ENCODE data around the gene PPP1CC.

PPP1CC gene

DNA sequence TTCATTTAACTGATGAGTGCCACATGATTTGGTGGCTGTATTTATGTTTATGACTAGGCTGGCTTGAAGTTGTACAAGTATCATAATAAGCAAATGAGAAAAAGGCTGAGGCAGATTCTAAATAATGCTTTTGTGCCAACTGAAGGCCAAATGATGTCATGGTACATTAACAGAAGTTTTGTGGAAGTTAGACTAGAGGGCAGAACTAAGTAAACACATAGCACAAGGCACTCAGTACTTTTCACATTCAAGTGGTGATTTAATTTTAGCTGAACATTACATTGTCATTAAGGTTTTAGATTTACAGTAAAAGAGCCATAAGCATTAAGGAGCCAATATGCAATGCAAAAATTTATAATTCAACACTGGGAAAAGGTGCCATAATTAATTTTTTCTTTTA is 21.1 kb downstream of the PPP1CC start:
- Histone ChIP-seq H3K36me3 (peaks cover 70% of the 10 kb centered on the region), H3K4me3 (ENCODE audit: low read depth in 1 of 2, low read length in 1 of 2) (no peak overlapping the region), H3K4me1 (ENCODE audit: control insufficient read depth in 1 of 2, insufficient read depth in 1 of 2, low read depth in 1 of 2, low read length in 1 of 2) (no peaks in the 10 kb centered on the region), H3K9me3 (no peaks in the 10 kb centered on the region), H3K27me3 (no peaks in the 10 kb centered on the region), H3K27ac (no peak overlapping the region)
- TF ChIP-seq, protein P1, sequence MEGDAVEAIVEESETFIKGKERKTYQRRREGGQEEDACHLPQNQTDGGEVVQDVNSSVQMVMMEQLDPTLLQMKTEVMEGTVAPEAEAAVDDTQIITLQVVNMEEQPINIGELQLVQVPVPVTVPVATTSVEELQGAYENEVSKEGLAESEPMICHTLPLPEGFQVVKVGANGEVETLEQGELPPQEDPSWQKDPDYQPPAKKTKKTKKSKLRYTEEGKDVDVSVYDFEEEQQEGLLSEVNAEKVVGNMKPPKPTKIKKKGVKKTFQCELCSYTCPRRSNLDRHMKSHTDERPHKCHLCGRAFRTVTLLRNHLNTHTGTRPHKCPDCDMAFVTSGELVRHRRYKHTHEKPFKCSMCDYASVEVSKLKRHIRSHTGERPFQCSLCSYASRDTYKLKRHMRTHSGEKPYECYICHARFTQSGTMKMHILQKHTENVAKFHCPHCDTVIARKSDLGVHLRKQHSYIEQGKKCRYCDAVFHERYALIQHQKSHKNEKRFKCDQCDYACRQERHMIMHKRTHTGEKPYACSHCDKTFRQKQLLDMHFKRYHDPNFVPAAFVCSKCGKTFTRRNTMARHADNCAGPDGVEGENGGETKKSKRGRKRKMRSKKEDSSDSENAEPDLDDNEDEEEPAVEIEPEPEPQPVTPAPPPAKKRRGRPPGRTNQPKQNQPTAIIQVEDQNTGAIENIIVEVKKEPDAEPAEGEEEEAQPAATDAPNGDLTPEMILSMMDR (IDR thresholded peaks at IDR 0.05), result no peak

DNA sequence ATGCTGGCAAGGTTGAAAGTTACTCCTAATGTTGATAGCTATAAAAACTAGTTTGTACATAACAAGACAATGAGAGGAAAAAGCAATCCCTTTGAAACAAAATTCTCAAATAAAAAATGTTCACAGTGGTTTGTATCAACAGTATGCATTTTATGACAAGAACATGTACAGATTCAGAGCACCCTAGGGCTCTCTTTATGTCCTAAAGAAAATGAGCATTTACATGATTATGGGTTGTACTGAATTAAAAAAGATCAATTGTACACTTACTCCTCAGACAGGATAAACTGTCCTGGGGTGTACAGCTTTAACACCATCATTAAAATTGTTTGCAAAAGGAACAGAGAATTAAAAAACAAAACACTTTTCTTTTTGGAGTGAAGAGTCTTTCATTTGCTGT is 22.2 kb downstream of the PPP1CC start:
- Histone ChIP-seq H3K27me3 (no peaks in the 10 kb centered on the region), H3K9me3 (no peaks in the 10 kb centered on the region), H3K27ac (no peak overlapping the region), H3K4me1 (ENCODE audit: control insufficient read depth in 1 of 2, insufficient read depth in 1 of 2, low read depth in 1 of 2, low read length in 1 of 2) (no peaks in the 10 kb centered on the region), H3K4me3 (ENCODE audit: low read depth in 1 of 2, low read length in 1 of 2) (no peak overlapping the region), H3K36me3 (peaks cover 69% of the 10 kb centered on the region)
- TF ChIP-seq, protein P1 (IDR thresholded peaks at IDR 0.05), result no peak

DNA sequence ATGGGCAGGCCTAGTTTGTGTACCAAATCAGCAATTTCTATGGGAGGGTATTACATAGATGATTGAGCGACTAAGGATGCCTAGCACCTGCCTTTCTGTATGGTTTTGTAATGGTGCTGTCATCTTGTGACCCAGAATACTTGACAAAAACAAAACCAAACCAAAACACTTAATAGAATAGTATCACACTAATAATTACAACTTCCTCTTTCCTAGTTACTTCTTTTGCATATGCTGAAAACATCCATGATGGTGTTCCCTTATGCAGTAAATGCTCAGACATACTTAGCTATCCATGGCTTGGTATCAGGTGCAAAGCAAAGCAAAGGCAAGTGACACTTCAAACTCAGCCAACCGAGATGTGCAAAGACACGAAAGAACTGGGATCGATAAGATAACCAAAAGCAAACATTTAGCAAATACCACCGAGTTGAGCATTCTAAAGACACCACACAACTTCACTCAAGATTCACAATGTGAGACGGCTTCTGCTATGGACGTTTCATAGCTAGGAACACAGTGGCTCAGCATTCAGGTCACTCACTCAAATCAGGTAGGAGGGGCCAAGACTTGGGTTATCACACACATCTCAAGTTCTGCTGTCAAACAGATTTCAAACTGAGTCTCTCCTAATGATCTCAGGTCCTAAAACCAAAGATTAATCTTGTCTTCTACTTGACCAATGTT is 24.3 kb downstream of the PPP1CC start:
- no peak overlapping the region for H3K27ac ChIP-seq
- peaks cover 47% of the 10 kb centered on the region for H3K36me3 ChIP-seq
- H3K9me3 ChIP-seq, result no peaks in the 10 kb centered on the region
- no peaks in the 10 kb centered on the region for H3K27me3 ChIP-seq
- no peak overlapping the region for H3K4me3 ChIP-seq (ENCODE audit: low read depth in 1 of 2, low read length in 1 of 2)
- TF ChIP-seq, protein P1 (IDR thresholded peaks at IDR 0.05), result no peak
- no peaks in the 10 kb centered on the region for H3K4me1 ChIP-seq (ENCODE audit: control insufficient read depth in 1 of 2, insufficient read depth in 1 of 2, low read depth in 1 of 2, low read length in 1 of 2)

DNA sequence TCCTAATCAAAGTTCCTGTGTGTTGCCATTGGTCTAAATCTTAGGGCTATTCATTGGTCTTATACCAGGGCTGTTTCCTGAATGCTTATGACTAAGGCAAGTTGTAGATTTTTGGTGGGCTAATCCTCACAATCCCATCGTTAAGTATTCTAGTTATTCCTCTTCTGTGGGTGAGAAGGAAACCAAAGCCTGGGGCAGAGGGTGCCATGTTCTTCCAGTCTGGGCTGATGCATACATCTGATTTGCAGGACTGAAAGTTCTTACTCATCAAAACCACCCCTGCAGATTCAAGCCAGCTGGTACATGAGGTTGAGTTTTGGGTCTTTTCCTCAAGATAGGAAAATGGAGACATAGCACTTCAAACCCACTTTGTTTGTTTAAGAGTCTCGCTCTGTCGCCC is 25.7 kb downstream of the PPP1CC start:
- TF ChIP-seq, protein P1 (IDR thresholded peaks at IDR 0.05), result no peak
- no peaks in the 10 kb centered on the region for H3K27me3 ChIP-seq
- H3K4me1 ChIP-seq (ENCODE audit: control insufficient read depth in 1 of 2, insufficient read depth in 1 of 2, low read depth in 1 of 2, low read length in 1 of 2), result no peaks in the 10 kb centered on the region
- no peak overlapping the region for H3K27ac ChIP-seq
- H3K9me3 ChIP-seq, result no peaks in the 10 kb centered on the region
- no peak overlapping the region for H3K4me3 ChIP-seq (ENCODE audit: low read depth in 1 of 2, low read length in 1 of 2)
- H3K36me3 ChIP-seq, result peaks cover 40% of the 10 kb centered on the region

DNA sequence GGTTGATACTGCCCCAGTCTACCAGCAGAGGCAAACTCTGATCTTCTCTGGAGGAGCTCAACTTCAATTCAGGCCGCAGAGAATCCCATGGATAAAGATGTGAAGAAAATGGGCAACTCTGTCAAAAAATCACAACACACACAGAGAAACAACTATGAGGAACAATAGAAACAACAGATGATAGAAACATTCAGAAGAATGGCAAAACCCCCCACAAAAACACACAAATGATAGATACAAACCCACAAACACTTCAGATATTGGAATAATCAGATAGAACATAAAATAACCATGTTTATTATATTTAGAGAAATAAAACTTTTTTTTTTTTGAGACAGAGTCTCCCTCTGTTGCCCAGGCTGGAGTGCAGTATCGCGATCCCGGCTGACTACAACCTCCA is 33.8 kb downstream of the PPP1CC start:
- Histone ChIP-seq H3K9me3 (no peaks in the 10 kb centered on the region), H3K4me3 (ENCODE audit: low read depth in 1 of 2, low read length in 1 of 2) (no peak overlapping the region), H3K4me1 (ENCODE audit: control insufficient read depth in 1 of 2, insufficient read depth in 1 of 2, low read depth in 1 of 2, low read length in 1 of 2) (no peaks in the 10 kb centered on the region), H3K27me3 (no peaks in the 10 kb centered on the region), H3K27ac (no peak overlapping the region), H3K36me3 (no peaks in the 10 kb centered on the region)
- TF ChIP-seq, protein P1 (IDR thresholded peaks at IDR 0.05), result no peak
